K562 (cell line): ENCODE measurements around the gene TPCN1. TPM values are rescaled to one million over a fixed set of nuclear protein-coding genes. Genes with fewer than 3 reads are reported as not detected.

ENCODE experiments used
- ATAC-seq: fragments of 200-7000 bp; cut with Tn5 transposase; 3 replicates; pipeline ENCODE4 v1.9.1; 2020; ENCODE audit warnings: moderate library complexity
- BruUV-seq: library from RNA; stranded (reverse); fragments of 400-500 nt; replicated peaks from 2 replicates; lab custom pipeline; 2021; lab: Mats Ljungman, UMichigan
- CTCF ChIA-PET: fragments of 300-600 bp; formaldehyde crosslinking; extraction: SDS; loops from one replicate; lab custom pipeline; 2021; ENCODE audit warnings: low intra/inter-chr PET ratio; lab: Yijun Ruan, JAX
- POLR2A ChIA-PET: fragments of 300-600, 350-650 bp; sonication (Branson Sonifier 250); formaldehyde crosslinking; extraction: SDS; loops from one replicate; lab custom pipeline; 2021; ENCODE audit warnings: antibody characterized with exemption, inconsistent platforms; lab: Yijun Ruan, JAX
- DNase-seq, 4 experiments: peaks; one replicate each; pipeline versions ENCODE4 v3.0.0 to v3.0.0-alpha.2; 2011 to 2018; ENCODE audit warnings: low spot score in 3 of 4, mixed read lengths in 3 of 4; ENCODE audit errors: extremely low read depth in 1 of 4
- FAIRE-seq: peaks from 2 replicates; lab custom pipeline; 2011; peaks lifted over from hg19 to GRCh38; lab: Jason Lieb, UNC
- H2AFZ ChIP-seq: 2 replicates; pipeline ENCODE4 v1.6.0; 2011; ENCODE audit warnings: low read depth, low read length, control low read depth, inconsistent platforms
- H3K27ac ChIP-seq: fragments of 200-600 bp; 3 replicates; pipeline ENCODE4 v1.8.0; 2011; ENCODE audit warnings: low read depth, mild to moderate bottlenecking, control low read depth, inconsistent platforms, low read length, moderate library complexity, mixed read lengths; ENCODE audit errors: extremely low read depth
- H3K27me3 ChIP-seq, 2 experiments: fragments of 300-600 bp in 1 of 2; 2 replicates in 1 of 2; 3 replicates in 1 of 2; pipeline versions ENCODE4 v1.6.0 to v1.8.0; 2011; ENCODE audit warnings: inconsistent platforms in 2 of 2, low read length in 2 of 2, mild to moderate bottlenecking in 1 of 2, mixed read lengths in 1 of 2, moderate library complexity in 1 of 2; ENCODE audit not compliant: control insufficient read depth in 2 of 2, insufficient read depth in 2 of 2
- H3K36me3 ChIP-seq: fragments of 300-600 bp; 3 replicates; pipeline ENCODE4 v1.8.0; 2011; ENCODE audit warnings: mild to moderate bottlenecking, low read length, inconsistent platforms; ENCODE audit not compliant: control insufficient read depth, insufficient read depth
- H3K4me1 ChIP-seq, 2 experiments: fragments of 200-600 bp in 1 of 2; replicated peaks in 1 of 2; 2 replicates in 1 of 2; 3 replicates in 1 of 2; pipeline versions ENCODE4 v1.5.1 to v1.8.0; 2011; ENCODE audit warnings: inconsistent platforms in 2 of 2, low read length in 2 of 2, mild to moderate bottlenecking in 1 of 2, mixed read lengths in 1 of 2, moderate library complexity in 1 of 2; ENCODE audit not compliant: control insufficient read depth in 2 of 2, insufficient read depth in 2 of 2
- H3K4me2 ChIP-seq: 2 replicates; pipeline ENCODE4 v1.6.1; 2011; ENCODE audit warnings: low read length, control low read depth, inconsistent platforms, mixed read lengths; ENCODE audit not compliant: insufficient read depth
- H3K4me3 ChIP-seq: fragments of 200-600 bp; sonication (generic), shearing (Covaris generic); 2 replicates; pipeline ENCODE4 v1.5.1; 2016; ENCODE audit warnings: control low read depth, inconsistent platforms
- H3K79me2 ChIP-seq: fragments of 200-600 bp; 3 replicates; pipeline ENCODE4 v1.8.0; 2011; ENCODE audit warnings: low read length, inconsistent platforms; ENCODE audit not compliant: control insufficient read depth, insufficient read depth
- H3K9ac ChIP-seq, 2 experiments: 2 replicates each; pipeline versions ENCODE4 v1.6.0 to v1.6.1; 2011; ENCODE audit warnings: low read depth in 2 of 2, low read length in 2 of 2, control low read depth in 1 of 2, inconsistent platforms in 1 of 2, mild to moderate bottlenecking in 1 of 2, mixed read lengths in 1 of 2; ENCODE audit not compliant: insufficient read depth in 1 of 2
- H3K9me1 ChIP-seq: one replicate; pipeline ENCODE4 v1.6.0; 2011; ENCODE audit warnings: inconsistent platforms, mild to moderate bottlenecking, low read length, moderate library complexity; ENCODE audit not compliant: control insufficient read depth, insufficient read depth
- H3K9me3 ChIP-seq: replicated peaks from 2 replicates; pipeline ENCODE4 v1.5.1; 2011; ENCODE audit warnings: low read depth, low read length, inconsistent platforms; ENCODE audit not compliant: control insufficient read depth, insufficient read depth
- H4K20me1 ChIP-seq: replicated peaks from 2 replicates; pipeline ENCODE4 v1.6.1; 2011; ENCODE audit warnings: low read length, inconsistent platforms, mixed read lengths; ENCODE audit not compliant: control insufficient read depth, insufficient read depth
- ADNP ChIP-seq: fragments of 200-800 bp; sonication (Bioruptor generic); IDR thresholded peaks from 2 replicates; pipeline ENCODE4 v1.6.1; 2016; ENCODE audit warnings: missing genetic modification characterization, missing compliant biosample characterization
- BACH1 ChIP-seq: fragments of 200-800 bp; sonication (Bioruptor generic); IDR thresholded peaks from 2 replicates; pipeline ENCODE4 v1.6.1; 2016; ENCODE audit warnings: missing genetic modification characterization, missing compliant biosample characterization
- CBFA2T2 ChIP-seq: fragments of 450-650 bp; conservative IDR thresholded peaks from 2 replicates; pipeline ENCODE4 v1.6.1; 2017; ENCODE audit warnings: mild to moderate bottlenecking
- ESRRA ChIP-seq: fragments of 450-650 bp; IDR thresholded peaks from 2 replicates; pipeline ENCODE4 v1.6.1; 2014; ENCODE audit warnings: low read depth, mild to moderate bottlenecking, moderate library complexity, borderline replicate concordance
- IFI16 ChIP-seq: fragments of 250-450 bp; sonication (Bioruptor Pico); IDR thresholded peaks from 2 replicates; pipeline ENCODE4 v2.1.2; 2022; ENCODE audit warnings: mild to moderate bottlenecking, inconsistent platforms
- MXI1 ChIP-seq: IDR thresholded peaks from 2 replicates; pipeline ENCODE4 v1.6.1; 2011; ENCODE audit warnings: low read depth, mild to moderate bottlenecking, improper control_type of control experiment, low read length
- NR1H2 ChIP-seq: sonication (generic); formaldehyde crosslinking; IDR thresholded peaks from 2 replicates; pipeline ENCODE4 v1.4.0; 2020; ENCODE audit warnings: mild to moderate bottlenecking, missing genetic modification reagents
- RBM25 ChIP-seq: fragments of 200-400 bp; formaldehyde crosslinking; IDR thresholded peaks from 2 replicates; pipeline ENCODE4 v1.6.1; 2018; ENCODE audit warnings: low read length, low read depth, moderate library complexity; ENCODE audit not compliant: severe bottlenecking
- SIX5 ChIP-seq, 2 experiments: IDR thresholded peaks; 2 replicates each; pipeline ENCODE4 v1.6.1; 2011; ENCODE audit warnings: low read length in 2 of 2, borderline replicate concordance in 1 of 2, low read depth in 1 of 2, mild to moderate bottlenecking in 1 of 2, moderate library complexity in 1 of 2; ENCODE audit not compliant: insufficient read depth in 1 of 2
- SREBF2 ChIP-seq: sonication (generic); formaldehyde crosslinking; IDR thresholded peaks from 2 replicates; pipeline ENCODE4 v1.4.0; 2020; ENCODE audit warnings: mild to moderate bottlenecking, missing genetic modification reagents
- STAT5A ChIP-seq: IDR thresholded peaks from 2 replicates; pipeline ENCODE4 v1.6.1; 2012; ENCODE audit warnings: low read length, inconsistent platforms, borderline replicate concordance
- TBL1XR1 ChIP-seq, 2 experiments: IDR thresholded peaks; 2 replicates each; pipeline ENCODE4 v1.6.1; 2012; ENCODE audit warnings: improper control_type of control experiment in 2 of 2, low read length in 2 of 2, mild to moderate bottlenecking in 1 of 2
- TBP ChIP-seq: optimal IDR thresholded peaks from 2 replicates; pipeline ENCODE3; 2011; ENCODE audit warnings: low read depth, low read length, improper control_type of control experiment
- ZFP1 ChIP-seq: fragments of 450-650 bp; formaldehyde crosslinking; IDR thresholded peaks from 2 replicates; pipeline ENCODE4 v1.4.0; 2020; ENCODE audit warnings: mild to moderate bottlenecking, mixed read lengths
- WGBS: fragments of 100-300 bp; shearing (Covaris generic); methylation state at CpG from one replicate; pipeline ENCODE4 v1.1.6; 2016; ENCODE audit warnings: low coverage, mixed read lengths; ENCODE audit not compliant: insufficient coverage; ENCODE audit errors: missing lambda C conversion rate; 5-methylcytosine and 5-hydroxymethylcytosine counted together
- in situ Hi-C: fragments of 300-500 bp; cut with MboI; formaldehyde crosslinking; loops from 4 replicates; pipeline ENCODE4 v1.15.0; 2018; ENCODE audit warnings: inconsistent platforms, mixed read lengths
- intact Hi-C: fragments of 100-400 bp; cut with micrococcal nuclease; formaldehyde crosslinking; loops from 2 replicates; pipeline ENCODE4 v1.14.2; 2022
- polyA plus RNA-seq, 8 experiments: library from polyadenylated mRNA; depleted of rRNA in 4 of 8; stranded (reverse) in 5 of 8; unstranded in 3 of 8; fragments of >200 nt; fragmentation: Nextera tagmentation in 2 of 8; fragmentation: Illumina TruSeq in 1 of 8; extraction: Ambion mirVana in 2 of 8; extraction: Trizol in 1 of 8; gene quantifications; 2 replicates each; pipeline versions ENCODE4 v1.2.1 to v1.2.3, GENCODE V29; 2011 to 2014; ENCODE audit warnings: inconsistent platforms in 1 of 8, missing spikeins in 1 of 8
- total RNA-seq, 7 experiments: library from RNA; depleted of rRNA in 6 of 7; stranded (reverse); fragments of >200 nt in 6 of 7; fragmentation: Illumina TruSeq in 2 of 7; extraction: Trizol in 2 of 7; gene quantifications; 2 replicates each; pipeline versions ENCODE4 v1.2.1 to v1.2.3, GENCODE V29; 2011 to 2021; ENCODE audit warnings: low replicate concordance in 1 of 7
- TF ChIP-seq, protein P1 (sequence below), 2 experiments: fragments of 450-650 bp; IDR thresholded peaks; 2 replicates each; pipeline ENCODE4 v1.6.1; 2016
- TF ChIP-seq, protein P2 (sequence below): fragments of 250-450 bp; sonication (Bioruptor Pico); IDR thresholded peaks from 2 replicates; pipeline ENCODE4 v1.8.0; 2021; ENCODE audit warnings: moderate library complexity, mild to moderate bottlenecking, inconsistent platforms
- TF ChIP-seq, protein P3 (sequence below): sonication (generic); formaldehyde crosslinking; IDR thresholded peaks from 2 replicates; pipeline ENCODE4 v1.8.1; 2023; ENCODE audit warnings: missing genetic modification reagents, mild to moderate bottlenecking, borderline replicate concordance

TPCN1 gene
- total and polyA plus RNA-seq, 9 of the 15 experiments (the other 6 are each of a cell fraction or from before 2014, with no cell fraction given): 0.80 to 23.8 (median 7.4) TPM

DNA sequence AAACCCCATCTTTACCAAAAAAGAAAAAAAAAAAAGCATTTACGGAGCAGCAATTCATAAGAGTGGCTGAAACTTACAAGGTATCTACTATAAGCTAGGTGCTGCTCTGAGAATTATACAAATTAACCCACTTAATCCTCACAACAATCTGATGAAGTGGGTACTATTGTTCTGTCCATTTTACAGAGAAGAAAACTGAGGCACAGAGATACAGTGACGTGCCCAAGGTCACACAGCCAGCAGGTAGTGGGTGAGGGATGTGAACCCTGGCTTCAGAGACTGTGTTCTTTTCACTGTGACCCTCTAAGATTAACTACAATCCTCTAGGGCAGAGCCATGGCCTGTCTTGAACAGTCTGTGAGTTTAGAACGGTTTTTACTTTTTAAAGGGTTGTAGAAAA, 39.3 kb upstream of the TPCN1 start:
- H2AFZ ChIP-seq: no peak overlapping the region
- intact Hi-C loops (no loop called here), in situ Hi-C loops (loop anchor here (25.0 kb wide), 1 partner anchor 230 kb away; the partner anchor contains the start of genes SDS and SDSL)
- no peak overlapping the region for H3K27ac ChIP-seq
- H3K4me1 ChIP-seq: peaks cover 18 to 33% of the 10 kb centered on the region in 2 experiments; a peak in 4 of 5 replicates
- no peak for FAIRE-seq
- peaks cover 9% of the 10 kb centered on the region for H4K20me1 ChIP-seq
- 85% methylated on average over 3 of the region's 3 CpGs for WGBS
- peaks cover 69% of the 10 kb centered on the region for H3K79me2 ChIP-seq
- ChIA-PET POLR2A (interaction anchor here (0.6 to 1.0 kb wide), 2 partner anchors 25 to 702 kb away, joined by 4 to 5 read pairs; no protein-coding TSS in a partner anchor), CTCF (no interaction called here)
- no peaks in the 10 kb centered on the region for H3K9me1 ChIP-seq
- H3K9me3 ChIP-seq: no peaks in the 10 kb centered on the region
- ATAC-seq: no peak
- no TSS peak for BruUV-seq
- H3K4me2 ChIP-seq: no peak overlapping the region
- H3K9ac ChIP-seq: no peak overlapping the region
- no peak overlapping the region for H3K4me3 ChIP-seq
- peaks cover 71% of the 10 kb centered on the region for H3K36me3 ChIP-seq
- DNase-seq: no peak
- no peaks in the 10 kb centered on the region for H3K27me3 ChIP-seq
- TF ChIP-seq, protein P1, sequence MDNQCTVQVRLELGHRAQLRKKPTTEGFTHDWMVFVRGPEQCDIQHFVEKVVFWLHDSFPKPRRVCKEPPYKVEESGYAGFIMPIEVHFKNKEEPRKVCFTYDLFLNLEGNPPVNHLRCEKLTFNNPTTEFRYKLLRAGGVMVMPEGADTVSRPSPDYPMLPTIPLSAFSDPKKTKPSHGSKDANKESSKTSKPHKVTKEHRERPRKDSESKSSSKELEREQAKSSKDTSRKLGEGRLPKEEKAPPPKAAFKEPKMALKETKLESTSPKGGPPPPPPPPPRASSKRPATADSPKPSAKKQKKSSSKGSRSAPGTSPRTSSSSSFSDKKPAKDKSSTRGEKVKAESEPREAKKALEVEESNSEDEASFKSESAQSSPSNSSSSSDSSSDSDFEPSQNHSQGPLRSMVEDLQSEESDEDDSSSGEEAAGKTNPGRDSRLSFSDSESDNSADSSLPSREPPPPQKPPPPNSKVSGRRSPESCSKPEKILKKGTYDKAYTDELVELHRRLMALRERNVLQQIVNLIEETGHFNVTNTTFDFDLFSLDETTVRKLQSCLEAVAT (IDR thresholded peaks at IDR 0.05): no peak
- TF ChIP-seq STAT5A (no peak), ZFP1 (CRISPR knock-in tag) (no peak), RBM25 (peak; percentile 87), CBFA2T2 (no peak), TBL1XR1 (IDR thresholded peaks at IDR 0.05; ENCODE audit: low read length in 2 of 2) (no peak), ADNP (tag) (peak; percentile 48; the same call in 1 of the 2 replicates), MXI1 (no peak), ESRRA (0 out of 2 replicates have a peak, but pooled peaks have one; percentile 28), SREBF2 (CRISPR knock-in tag) (no peak), IFI16 (CRISPR knock-in tag) (no peak), BACH1 (no peak), NR1H2 (no peak), SIX5 (IDR thresholded peaks at IDR 0.05; ENCODE audit: borderline replicate concordance in 1 of 2, insufficient read depth in 1 of 2, low read depth in 1 of 2, low read length in 2 of 2) (no peak), TBP (no peak)
- TF ChIP-seq, protein P2, sequence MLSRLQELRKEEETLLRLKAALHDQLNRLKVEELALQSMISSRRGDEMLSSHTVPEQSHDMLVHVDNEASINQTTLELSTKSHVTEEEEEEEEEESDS (CRISPR knock-in tag): no peak
- TF ChIP-seq, protein P3, sequence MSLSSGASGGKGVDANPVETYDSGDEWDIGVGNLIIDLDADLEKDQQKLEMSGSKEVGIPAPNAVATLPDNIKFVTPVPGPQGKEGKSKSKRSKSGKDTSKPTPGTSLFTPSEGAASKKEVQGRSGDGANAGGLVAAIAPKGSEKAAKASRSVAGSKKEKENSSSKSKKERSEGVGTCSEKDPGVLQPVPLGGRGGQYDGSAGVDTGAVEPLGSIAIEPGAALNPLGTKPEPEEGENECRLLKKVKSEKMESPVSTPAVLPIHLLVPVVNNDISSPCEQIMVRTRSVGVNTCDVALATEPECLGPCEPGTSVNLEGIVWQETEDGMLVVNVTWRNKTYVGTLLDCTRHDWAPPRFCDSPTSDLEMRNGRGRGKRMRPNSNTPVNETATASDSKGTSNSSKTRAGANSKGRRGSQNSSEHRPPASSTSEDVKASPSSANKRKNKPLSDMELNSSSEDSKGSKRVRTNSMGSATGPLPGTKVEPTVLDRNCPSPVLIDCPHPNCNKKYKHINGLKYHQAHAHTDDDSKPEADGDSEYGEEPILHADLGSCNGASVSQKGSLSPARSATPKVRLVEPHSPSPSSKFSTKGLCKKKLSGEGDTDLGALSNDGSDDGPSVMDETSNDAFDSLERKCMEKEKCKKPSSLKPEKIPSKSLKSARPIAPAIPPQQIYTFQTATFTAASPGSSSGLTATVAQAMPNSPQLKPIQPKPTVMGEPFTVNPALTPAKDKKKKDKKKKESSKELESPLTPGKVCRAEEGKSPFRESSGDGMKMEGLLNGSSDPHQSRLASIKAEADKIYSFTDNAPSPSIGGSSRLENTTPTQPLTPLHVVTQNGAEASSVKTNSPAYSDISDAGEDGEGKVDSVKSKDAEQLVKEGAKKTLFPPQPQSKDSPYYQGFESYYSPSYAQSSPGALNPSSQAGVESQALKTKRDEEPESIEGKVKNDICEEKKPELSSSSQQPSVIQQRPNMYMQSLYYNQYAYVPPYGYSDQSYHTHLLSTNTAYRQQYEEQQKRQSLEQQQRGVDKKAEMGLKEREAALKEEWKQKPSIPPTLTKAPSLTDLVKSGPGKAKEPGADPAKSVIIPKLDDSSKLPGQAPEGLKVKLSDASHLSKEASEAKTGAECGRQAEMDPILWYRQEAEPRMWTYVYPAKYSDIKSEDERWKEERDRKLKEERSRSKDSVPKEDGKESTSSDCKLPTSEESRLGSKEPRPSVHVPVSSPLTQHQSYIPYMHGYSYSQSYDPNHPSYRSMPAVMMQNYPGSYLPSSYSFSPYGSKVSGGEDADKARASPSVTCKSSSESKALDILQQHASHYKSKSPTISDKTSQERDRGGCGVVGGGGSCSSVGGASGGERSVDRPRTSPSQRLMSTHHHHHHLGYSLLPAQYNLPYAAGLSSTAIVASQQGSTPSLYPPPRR (CRISPR knock-in tag): no peak
